A673 (cell line): Measurements from ENCODE around the gene ID4. TPM values are rescaled to one million over a fixed set of nuclear protein-coding genes. Genes with fewer than 3 reads are reported as not detected.

Experiments
- Bru-seq: library from RNA; stranded (reverse); fragments of 400-500 nt; gene quantifications from one replicate; lab custom pipeline; 2021; lab: Mats Ljungman, UMichigan
- BruChase-seq, 2 experiments: library from RNA; stranded (reverse); fragments of 400-500 nt; gene quantifications; one replicate each; lab custom pipeline; 2021; lab: Mats Ljungman, UMichigan
- BruUV-seq: library from RNA; stranded (reverse); fragments of 400-500 nt; replicated peaks from 2 replicates; lab custom pipeline; 2021; lab: Mats Ljungman, UMichigan
- CTCF ChIA-PET: fragments of 300-600 bp; sonication (Branson Sonifier 250); formaldehyde crosslinking; loops from one replicate; lab custom pipeline; 2022; ENCODE audit warnings: antibody characterized with exemption; lab: Charles Lee
- POLR2A ChIA-PET: fragments of 300-600 bp; sonication (Branson Sonifier 250); formaldehyde crosslinking; loops from one replicate; lab custom pipeline; 2022; ENCODE audit warnings: antibody characterized with exemption; ENCODE audit not compliant: low non-redundant PET; lab: Charles Lee
- DNase-seq: peaks from one replicate; pipeline ENCODE4 v3.0.0-alpha.2; 2015; ENCODE audit warnings: low spot score
- H3K27ac ChIP-seq: fragments of 200-600 bp; sonication (generic); 2 replicates; pipeline ENCODE4 v1.5.1; 2016; ENCODE audit warnings: mixed run types, low read depth, mild to moderate bottlenecking, mixed read lengths, antibody characterized with exemption, low read length; ENCODE audit not compliant: poor library complexity, severe bottlenecking
- H3K27me3 ChIP-seq: fragments of 200-600 bp; sonication (generic); replicated peaks from 2 replicates; pipeline ENCODE4 v1.6.1; 2017; ENCODE audit warnings: mixed run types, low read depth, mild to moderate bottlenecking, mixed read lengths, antibody characterized with exemption, low read length; ENCODE audit not compliant: insufficient read depth, poor library complexity
- H3K36me3 ChIP-seq: fragments of 200-600 bp; sonication (generic); 2 replicates; pipeline ENCODE4 v1.6.1; 2016; ENCODE audit warnings: mixed run types, mild to moderate bottlenecking, mixed read lengths, antibody characterized with exemption, low read length; ENCODE audit not compliant: insufficient read depth, poor library complexity, severe bottlenecking
- H3K4me1 ChIP-seq: fragments of 200-600 bp; sonication (generic); 2 replicates; pipeline ENCODE4 v1.6.1; 2017; ENCODE audit warnings: mixed run types, mild to moderate bottlenecking, mixed read lengths, antibody characterized with exemption, low read length; ENCODE audit not compliant: insufficient read depth, poor library complexity, severe bottlenecking
- H3K4me3 ChIP-seq: fragments of 200-600 bp; sonication (generic); 2 replicates; pipeline ENCODE4 v1.5.1; 2016; ENCODE audit warnings: low read depth, mixed run types, mild to moderate bottlenecking, mixed read lengths, low read length; ENCODE audit not compliant: poor library complexity, severe bottlenecking
- H3K9me3 ChIP-seq: fragments of 200-600 bp; sonication (generic); 2 replicates; pipeline ENCODE4 v1.6.1; 2016; ENCODE audit warnings: mixed run types, low read depth, mild to moderate bottlenecking, mixed read lengths, antibody characterized with exemption, low read length; ENCODE audit not compliant: poor library complexity, severe bottlenecking
- CTCF ChIP-seq: fragments of 300-800, 200-600 bp; sonication (generic); conservative IDR thresholded peaks from 2 replicates; pipeline ENCODE4 v1.5.1; 2017; ENCODE audit warnings: low read depth, mild to moderate bottlenecking, antibody characterized with exemption, low read length, moderate library complexity, mixed read lengths
- EZH2 ChIP-seq: fragments of 200-600 bp; sonication (generic); IDR thresholded peaks from 2 replicates; pipeline ENCODE4 v1.6.1; 2017; ENCODE audit warnings: borderline replicate concordance, low read depth, mild to moderate bottlenecking, mixed read lengths, antibody characterized with exemption, low read length; ENCODE audit not compliant: poor library complexity, severe bottlenecking
- intact Hi-C: fragments of 100-400 bp; cut with micrococcal nuclease; formaldehyde crosslinking; loops from one replicate; pipeline ENCODE4 v1.10.0; 2022; ENCODE audit not compliant: unreplicated experiment
- long read RNA-seq: library from polyadenylated mRNA; stranded (forward); transcript quantifications from one replicate; pipeline ENCODE4 v2.0.0, GENCODE V29; 2022
- total RNA-seq: library from RNA; stranded (reverse); gene quantifications from 2 replicates; pipeline ENCODE4 v1.2.3, GENCODE V29; 2021

Gene ID4
- 29.3 and 30.5 TPM in 2 replicates for total RNA-seq
- Bru-seq, nascent RNA = percentile 93 among the genes with signal in this experiment
- percentile 98 among the genes with signal in this experiment for BruChase-seq, experiment 1, labeled RNA remaining after a 2-hour chase
- BruChase-seq, experiment 2, labeled RNA remaining after a 6-hour chase = percentile 72 among the genes with signal in this experiment
- long read RNA-seq, transcript ID4-201 (3 exons, 2,344 nt) = major isoform, 164 of 178 reads
- long read RNA-seq, partial matches to known transcripts = 1 of 178 reads
- long read RNA-seq, other reads (novel, unspliced or antisense) = 13 of 178 reads

GRCh38 chr6:19836799-19837510, at the start of gene ID4:
Gene ID4, plus strand, starts transcription at chr6:19837370. Its CDS starts 385 bp downstream, at chr6:19837755.
- BruUV-seq = no TSS peak
- POLR2A ChIA-PET = interaction anchor here (0.6 to 1.0 kb wide), 8 partner anchors 11 to 812 kb away, joined by 3 to 9 read pairs (median 4); no protein-coding TSS in a partner anchor

GRCh38 chr6:19788686-19789085, 48.5 kb upstream of the ID4 start:
- Histone ChIP-seq H3K4me3 (no peak overlapping the region), H3K27ac (no peak overlapping the region), H3K27me3 (no peaks in the 10 kb centered on the region), H3K9me3 (no peaks in the 10 kb centered on the region), H3K36me3 (no peaks in the 10 kb centered on the region), H3K4me1 (peaks cover 5% of the 10 kb centered on the region)
- TF ChIP-seq EZH2 = no peak
- TF ChIP-seq CTCF = no peak
- POLR2A ChIA-PET = no interaction called here
- intact Hi-C loops = no loop called here
- CTCF ChIA-PET = no interaction called here
- no peak for DNase-seq
- no TSS peak for BruUV-seq

More at GRCh38 chr6:19836799-19837510, at the start of gene ID4:
- CTCF ChIA-PET = no interaction called here
- peak within 1 kb of the TSS; percentile 84 for H3K4me3 ChIP-seq
- TF ChIP-seq EZH2 (no peak), CTCF (no peak)
- H3K27ac ChIP-seq = peak within 1 kb of the TSS; percentile 88
- H3K4me1 ChIP-seq = peaks cover 26% of the 10 kb centered on the region
- H3K27me3 ChIP-seq = no peaks in the 10 kb centered on the region
- intact Hi-C loops = loop anchor here (2.0 kb wide), 1 partner anchor 32 kb away; no protein-coding TSS in a partner anchor
- DNase-seq = peak; percentile 99
- peaks cover 18% of the 10 kb centered on the region for H3K36me3 ChIP-seq
- H3K9me3 ChIP-seq = no peaks in the 10 kb centered on the region

GRCh38 chr6:19789100-19789803, 47.9 kb upstream of the ID4 start:
- DNase-seq = no peak
- Histone ChIP-seq H3K4me3 (no peak overlapping the region), H3K27me3 (no peaks in the 10 kb centered on the region), H3K9me3 (no peaks in the 10 kb centered on the region), H3K27ac (no peak overlapping the region), H3K4me1 (peaks cover 5% of the 10 kb centered on the region), H3K36me3 (no peaks in the 10 kb centered on the region)
- TF ChIP-seq CTCF = no peak
- TF ChIP-seq EZH2 = no peak
- no TSS peak for BruUV-seq
- POLR2A ChIA-PET = no interaction called here
- intact Hi-C loops = no loop called here
- CTCF ChIA-PET = no interaction called here
